Midbrain (tissue), 1 donor: ENCODE results near the gene CYP4V2.
"Not testable (repeated sequence)": the region's sequence is repeated elsewhere in the genome, so short reads cannot be mapped to it uniquely, and the experiment has no call there.

ENCODE experiments used
- DNase-seq: peaks from one replicate; lab custom pipeline; 2025; lab: John Stamatoyannopoulos, UW

The CYP4V2 gene

DNA sequence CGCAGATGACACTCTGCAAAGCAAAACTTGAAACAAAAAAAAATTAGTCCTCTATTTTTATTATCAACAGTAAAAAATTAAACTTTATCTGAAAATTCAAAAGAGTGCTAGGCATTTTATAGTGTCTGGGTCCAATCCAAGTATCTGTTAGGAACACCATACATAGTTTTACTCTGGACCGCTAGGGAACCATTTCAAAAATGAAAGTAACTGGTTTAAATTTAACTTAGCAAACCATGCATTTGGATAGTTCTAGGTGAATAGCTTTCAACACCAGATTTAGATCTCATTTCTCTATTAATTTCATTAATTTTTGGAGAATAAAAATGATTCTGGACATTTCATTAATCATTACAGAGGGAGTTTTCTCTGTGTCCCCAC, 37.1 kb downstream of the CYP4V2 start:
- DNase-seq: no peak

DNA sequence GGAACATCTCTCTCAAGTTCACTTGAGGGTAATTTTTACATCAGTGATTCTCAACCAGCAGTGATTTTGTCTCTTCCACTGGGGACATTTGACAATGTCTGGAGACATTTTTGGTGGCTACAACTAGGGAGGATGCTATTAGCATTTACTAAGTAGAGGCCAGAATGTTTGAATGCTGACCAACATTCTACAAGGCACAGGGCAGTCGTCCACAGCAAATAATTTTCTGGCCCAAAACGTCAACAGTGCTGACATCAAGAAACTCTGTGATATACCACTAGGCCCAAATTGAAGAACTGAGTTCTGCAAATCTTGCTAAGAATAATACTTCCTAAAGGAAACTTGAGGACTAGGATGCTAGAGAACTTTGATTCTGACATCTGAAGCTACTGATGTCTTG, 43.0 kb downstream of the CYP4V2 start:
- no peak for DNase-seq

DNA sequence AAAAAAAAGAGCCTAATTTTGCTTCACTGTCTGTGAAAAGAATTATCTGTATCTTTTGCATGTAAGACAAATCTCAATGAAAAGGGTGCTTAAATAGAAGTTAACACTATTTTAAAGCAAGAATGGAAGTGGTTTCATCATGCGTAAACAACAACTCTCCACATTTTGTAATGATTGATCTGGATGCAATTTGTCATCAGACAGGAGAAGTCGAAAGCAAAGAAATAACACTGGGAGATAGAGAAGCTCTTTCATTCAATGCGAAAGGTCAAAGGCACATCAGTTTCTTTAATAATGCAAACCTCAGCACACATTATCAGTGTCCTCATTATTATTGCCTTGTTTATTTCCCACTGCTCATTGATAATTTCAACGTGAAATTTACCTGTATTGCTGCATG, 44.8 kb downstream of the CYP4V2 start:
- no peak for DNase-seq

DNA sequence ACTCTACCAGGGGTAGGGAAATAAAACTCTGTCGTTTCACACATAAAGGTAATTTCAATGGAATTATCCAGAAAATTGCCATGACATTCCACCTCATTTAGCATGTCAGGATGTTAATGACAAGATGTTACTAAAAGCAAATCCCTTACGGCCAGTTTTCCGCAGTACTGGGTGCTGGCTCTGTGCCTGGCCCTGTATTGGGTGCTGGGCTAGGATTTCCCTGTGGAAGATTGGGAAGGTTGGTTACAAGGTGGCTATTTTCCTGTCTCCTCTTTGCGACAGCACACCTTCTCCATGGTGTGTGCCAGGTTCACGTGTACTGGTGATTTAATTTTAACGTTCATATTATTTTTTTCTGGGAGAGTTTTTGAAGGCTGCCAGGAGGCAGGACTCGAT, 49.1 kb downstream of the CYP4V2 start:
- DNase-seq: no peak

DNA sequence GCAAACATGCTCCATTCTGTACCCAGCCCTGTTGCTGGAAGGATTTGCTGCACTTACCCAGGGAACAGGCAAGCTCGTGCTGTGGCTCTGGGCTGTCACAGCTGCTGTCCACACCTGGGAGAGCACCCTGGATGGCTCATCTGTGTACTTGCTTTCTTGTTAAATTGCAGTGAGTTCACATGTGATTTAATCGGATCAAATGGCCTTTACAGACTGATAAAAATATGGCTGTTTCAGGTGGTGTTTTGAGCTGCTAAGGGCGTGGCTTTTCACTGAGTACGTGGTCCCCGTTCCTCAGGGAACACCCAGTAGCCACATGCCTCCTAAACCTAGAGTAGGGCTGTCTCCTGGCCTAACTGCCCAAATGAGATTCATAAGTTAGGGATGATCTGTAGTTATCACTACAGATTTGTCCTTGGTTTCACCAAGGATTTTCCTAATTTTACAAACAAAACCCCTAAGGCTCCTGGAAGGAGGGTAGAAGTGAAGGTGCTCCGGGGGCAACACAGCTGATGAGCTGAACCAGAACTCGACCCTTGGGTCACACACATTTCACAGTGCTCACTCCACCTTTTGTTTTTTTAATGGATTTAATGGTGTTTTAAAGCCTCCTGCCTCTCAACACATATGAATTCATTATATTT, 49.6 kb downstream of the CYP4V2 start:
- DNase-seq: no peak

DNA sequence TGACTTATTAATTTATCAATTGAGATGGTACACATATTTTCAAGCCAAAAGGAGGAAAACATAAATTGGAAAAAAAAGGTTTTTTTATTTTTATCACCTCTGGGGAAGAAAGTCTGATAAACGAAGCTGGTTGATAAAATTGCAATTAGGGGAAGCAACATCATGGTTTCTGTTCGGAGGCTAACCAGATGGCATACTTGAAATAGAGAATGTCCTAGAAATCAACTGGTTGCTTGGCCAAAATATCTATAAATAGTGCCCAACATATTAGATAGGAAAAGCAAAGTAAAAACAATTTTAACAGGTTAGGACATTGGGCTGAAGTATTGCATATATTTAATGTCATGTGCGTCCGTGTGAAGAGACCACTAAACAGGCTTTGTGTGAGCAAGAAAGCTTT, 50.2 kb downstream of the CYP4V2 start:
- no peak for DNase-seq

DNA sequence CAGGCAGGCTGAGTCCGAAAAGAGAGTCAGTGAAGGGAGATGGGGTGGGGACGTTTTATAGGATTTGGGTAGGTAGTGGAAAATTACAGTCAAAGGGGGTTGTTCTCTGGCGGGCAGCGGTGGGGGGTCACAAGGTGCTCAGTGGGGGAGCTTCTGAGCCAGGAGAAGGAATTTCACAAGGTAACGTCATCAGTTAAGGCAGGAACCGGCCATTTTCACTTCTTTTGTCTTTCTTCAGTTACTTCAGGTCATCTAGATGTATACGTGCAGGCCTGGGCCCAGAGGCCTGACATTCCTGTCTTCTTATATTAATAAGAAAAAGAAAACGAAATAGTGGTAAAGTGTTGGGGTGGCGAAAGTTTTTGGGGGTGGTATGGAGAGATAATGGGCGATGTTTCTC, 50.7 kb downstream of the CYP4V2 start:
- not testable (repeated sequence) for DNase-seq

DNA sequence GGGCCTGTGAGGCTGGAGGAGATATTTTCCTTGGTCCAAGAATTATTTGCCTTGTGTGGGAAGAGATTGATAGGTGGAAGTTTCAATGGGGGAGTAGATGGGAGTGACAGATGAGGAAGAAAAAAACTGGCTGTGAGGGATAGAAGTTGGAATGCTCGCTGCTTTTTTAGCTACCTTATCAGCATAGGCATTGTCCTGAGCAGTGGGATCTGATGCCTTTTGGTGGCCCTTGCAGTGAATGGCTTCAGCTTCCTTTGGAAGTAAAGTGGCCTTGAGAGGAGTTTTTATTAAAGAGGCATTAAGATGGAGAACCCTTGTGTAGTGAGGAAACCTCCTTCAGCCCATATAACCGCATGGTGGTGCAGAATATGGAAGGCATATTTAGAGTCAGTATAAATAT, 52.0 kb downstream of the CYP4V2 start:
- DNase-seq: no peak

DNA sequence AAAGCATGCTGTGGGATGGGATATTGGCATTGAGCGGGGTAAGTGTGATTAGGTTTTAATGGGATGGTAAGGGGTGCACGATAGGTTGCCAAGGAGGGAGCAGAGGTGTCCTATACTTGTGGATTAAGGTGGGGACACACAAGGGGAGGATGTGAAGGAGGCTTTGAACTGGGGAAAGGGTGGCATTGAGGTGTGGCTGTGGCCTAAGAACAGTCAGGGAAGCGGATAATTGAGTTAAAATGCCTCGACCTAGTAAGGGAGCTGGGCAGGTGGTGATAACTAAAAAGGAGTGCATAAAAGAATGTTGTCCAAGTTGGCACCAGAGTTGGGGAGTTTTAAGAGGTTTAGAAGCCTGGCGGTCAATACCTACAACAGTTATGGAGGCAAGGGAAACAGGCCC, 53.5 kb downstream of the CYP4V2 start:
- no peak for DNase-seq

DNA sequence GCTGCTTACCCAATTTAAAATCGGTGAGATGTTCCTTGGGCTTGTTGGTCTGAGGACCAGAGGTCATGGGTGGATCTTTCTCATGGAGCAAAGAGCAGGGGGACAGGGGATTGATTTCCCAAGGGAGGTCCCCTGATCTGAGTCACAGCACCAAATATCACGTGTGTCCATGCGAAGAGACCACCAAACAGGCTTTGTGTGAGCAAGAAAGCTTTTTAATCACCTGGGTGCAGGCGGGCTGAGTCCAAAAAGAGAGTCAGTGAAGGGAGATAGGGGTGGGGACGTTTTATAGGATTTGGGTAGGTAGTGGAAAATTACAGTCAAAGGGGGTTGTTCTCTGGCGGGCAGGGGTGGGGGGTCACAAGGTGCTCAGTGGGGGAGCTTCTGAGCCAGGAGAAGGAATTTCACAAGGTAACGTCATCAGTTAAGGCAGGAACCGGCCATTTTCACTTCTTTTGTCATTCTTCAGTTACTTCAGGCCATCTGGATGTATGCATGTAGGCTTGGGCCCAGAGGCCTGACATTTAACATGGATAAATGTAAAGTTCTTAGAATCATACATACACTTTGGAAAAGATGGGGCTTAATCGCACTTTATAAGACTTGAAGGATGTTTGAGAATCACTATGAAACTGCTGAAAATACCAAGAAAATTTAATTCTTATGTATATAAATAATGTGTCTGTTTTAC, 55.8 kb downstream of the CYP4V2 start:
- not testable (repeated sequence) for DNase-seq

DNA sequence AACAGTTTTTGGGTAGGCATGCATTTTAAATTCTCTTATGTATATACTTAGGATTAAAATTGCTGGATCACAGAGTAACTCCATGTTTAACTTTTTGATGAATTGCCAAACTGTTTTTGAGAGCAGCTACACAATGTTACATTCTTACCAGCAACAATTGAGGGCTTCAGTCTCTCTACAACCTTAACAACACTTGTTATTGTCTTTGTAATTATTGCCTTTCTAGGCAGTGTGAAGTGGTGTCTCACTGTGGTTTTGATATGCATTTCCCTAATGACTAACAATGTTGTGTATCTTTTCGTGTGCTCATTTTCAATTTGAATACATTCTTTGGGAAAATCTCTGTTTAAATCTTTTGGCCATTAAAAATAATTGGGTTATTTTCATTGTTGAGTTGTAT, 57.3 kb downstream of the CYP4V2 start:
- DNase-seq: peak; percentile 2

DNA sequence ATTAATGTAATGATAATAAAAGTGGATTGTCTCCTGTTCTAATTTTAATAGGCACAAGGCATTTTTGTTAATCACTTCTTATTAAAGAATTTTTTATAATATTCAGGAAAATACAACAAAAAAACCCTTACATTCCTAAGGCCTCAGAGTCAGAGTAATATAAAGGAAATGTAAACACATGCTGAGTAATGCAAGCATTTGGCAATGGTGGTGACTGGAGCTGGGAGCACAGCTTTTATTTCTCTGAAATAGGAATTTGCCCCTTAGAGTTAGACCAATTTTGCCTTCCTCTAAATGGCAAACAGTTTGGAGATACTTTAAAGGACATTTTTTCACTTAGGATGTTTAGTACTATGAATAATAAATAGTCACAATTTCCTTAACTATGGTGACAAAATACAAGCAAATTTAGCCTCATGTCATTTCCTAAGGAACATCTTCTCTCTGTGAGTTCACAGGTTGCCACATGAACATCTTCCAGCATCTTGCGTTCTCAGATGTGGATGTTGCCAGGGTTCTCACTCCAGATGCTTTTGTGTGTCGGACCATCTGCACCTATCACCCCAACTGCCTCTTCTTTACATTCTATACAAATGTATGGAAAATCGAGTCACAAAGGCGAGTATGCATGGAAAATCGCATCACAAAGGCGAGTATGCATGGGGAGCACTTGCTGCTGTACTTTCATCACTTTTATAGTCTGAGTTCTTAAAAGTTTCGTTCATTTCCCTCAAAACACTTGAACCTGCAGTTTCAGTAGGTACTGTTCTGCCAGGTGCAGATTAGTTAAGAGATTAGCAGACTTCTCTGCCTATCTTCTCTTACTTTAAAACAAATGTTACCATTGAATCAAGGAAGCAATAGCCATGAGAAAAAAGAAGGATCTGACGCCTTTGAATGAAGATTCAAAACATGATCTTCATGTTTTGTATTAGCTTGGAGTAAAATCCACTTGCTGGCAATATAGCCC, 58.7 kb downstream of the CYP4V2 start:
- no peak for DNase-seq

DNA sequence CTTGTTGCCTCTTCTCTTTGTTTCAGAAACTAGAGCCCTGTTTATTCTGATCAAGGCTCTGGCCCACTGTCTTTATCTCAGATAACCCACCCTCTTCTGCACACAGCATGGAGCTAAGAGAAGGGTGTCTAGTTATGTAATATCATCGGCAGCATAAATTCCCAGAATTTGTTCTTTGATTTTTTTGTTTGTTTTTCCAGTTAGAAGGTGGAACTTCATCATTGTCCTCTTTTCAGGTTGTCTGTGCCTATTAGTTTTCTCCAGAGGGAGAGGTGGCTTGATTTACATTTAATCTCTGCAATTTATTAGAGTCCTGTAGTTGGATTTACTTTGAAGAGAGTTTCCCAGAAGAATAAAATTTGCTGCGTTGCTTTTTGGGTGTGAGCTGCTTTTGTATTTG, 59.4 kb downstream of the CYP4V2 start:
- DNase-seq: no peak

DNA sequence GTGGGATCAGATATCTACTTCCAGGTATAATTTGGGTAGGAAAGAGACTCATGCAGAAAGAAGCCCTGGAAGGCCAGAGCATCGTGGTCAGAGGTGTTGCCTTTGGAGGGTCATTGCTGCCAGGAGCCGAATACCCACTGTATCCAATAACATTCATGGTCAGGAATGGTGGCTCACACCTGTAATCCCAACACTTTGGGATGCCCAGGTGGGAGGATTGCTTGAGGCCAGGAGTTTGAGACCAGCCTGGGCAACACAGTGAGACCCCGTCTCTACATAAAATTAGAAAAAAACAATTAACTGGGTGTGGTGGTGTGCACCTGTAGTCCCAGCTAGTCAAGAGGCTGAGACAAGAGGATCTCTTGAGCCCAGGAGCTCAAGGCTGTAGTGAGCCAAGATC, 63.8 kb downstream of the CYP4V2 start:
- no peak for DNase-seq

DNA sequence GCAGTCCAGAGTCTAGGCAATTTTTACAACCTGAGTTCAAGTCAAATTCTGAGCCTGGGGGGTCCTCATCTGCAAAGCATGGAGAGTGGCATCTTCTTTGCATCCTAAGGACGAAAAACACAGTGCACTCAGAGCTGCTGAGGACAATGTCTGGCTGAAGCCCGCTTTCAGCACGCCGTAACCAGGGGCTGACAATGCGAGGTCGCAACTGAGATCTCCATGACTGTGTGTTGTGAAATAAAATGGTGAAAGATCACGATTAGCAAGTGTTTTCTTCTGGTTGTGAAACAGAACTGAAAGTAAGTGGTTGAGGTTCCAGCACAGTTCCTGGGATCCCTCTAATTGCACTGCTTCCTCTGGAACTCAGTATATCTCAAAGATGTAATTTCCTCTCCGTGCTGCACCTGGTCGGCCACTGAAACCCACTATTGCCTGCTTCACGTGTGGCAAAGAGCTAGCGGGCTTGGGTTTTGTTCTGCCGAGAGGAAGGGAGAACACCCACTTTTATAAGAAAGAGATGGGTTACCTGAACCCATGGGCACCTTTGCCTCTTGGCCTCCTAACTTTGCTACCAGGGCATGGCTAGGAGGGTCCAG, 66.9 kb downstream of the CYP4V2 start:
- no peak for DNase-seq

DNA sequence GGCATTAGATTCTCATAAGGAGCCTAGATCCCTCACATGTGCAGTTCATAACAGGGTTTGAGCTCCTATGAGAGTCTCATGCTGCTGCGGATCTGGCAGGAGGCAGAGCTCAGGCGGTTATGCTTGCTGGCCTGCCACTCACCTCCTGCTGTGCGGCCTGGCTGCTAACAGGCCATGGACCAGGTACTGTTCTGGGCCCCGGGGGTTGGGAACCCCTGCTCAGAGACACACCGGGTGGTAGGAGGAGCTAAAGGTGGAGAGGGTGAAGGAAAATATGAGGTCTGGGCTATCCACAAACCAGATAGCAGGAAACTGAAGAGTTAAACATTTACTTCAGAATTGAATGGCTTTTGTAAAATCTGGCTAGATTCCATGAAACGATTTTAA, 68.7 kb downstream of the CYP4V2 start:
- no peak for DNase-seq
